ENCODE data around the gene SPAG7.

SPAG7 gene

DNA sequence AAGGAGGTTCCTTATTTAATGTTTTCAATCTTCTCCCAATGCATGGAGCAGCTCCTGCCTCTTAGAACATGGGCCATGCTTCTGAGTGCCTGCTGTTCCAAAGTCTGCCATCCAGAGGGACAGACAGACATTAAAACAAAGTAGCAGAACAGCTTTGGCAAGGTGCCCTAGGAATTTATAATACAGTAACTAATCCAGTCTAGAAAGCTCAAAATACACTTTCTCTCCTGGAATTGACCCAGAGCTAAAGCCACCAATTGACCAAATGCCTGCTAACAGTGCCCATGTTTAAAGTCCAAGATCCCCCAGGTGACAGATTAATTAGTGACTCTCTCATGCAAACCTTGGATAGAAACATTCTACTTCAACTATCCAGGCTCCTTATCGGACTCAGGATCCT is 53.6 kb downstream of the SPAG7 start:
- H3K9me3 Mint-ChIP-seq = no peaks in the 10 kb centered on the region
- H3K27me3 Mint-ChIP-seq = no peaks in the 10 kb centered on the region
- ATAC-seq (replicated peaks; ENCODE audit: extremely low read depth, poor library complexity, severe bottlenecking) = no peak
- no peak overlapping the region for H3K4me3 Mint-ChIP-seq
- DNase-seq (ENCODE audit: low spot score in 2 of 2) = no peak
- H3K36me3 Mint-ChIP-seq (ENCODE audit: insufficient read depth) = no peaks in the 10 kb centered on the region
- H3K4me1 Mint-ChIP-seq = no peaks in the 10 kb centered on the region
- H3K27ac Mint-ChIP-seq (ENCODE audit: low read depth) = no peak overlapping the region

Data from central memory CD8-positive, alpha-beta T cell (primary cell).